NOMO-1 (cell line): ENCODE measurements around the gene CRB3.

ENCODE experiments used
- DNase-seq, 2 experiments: peaks; one replicate each; lab custom pipeline; 2025; ENCODE audit not compliant: unreplicated experiment in 2 of 2; lab: John Stamatoyannopoulos, UW

CRB3 gene

GRCh38 chr19:6465663-6466062 lies 1.6 kb downstream of the CRB3 start:
- no peak for DNase-seq

- DNase-seq, result no peak
Measured at GRCh38 chr19:6466526-6467248, 2.6 kb downstream of the CRB3 start.

GRCh38 chr19:6467384-6467783 lies 3.3 kb downstream of the CRB3 start:
- DNase-seq, result no peak

GRCh38 chr19:6470173-6470572 lies 6.1 kb downstream of the CRB3 start:
- DNase-seq, result no peak

GRCh38 chr19:6471076-6471475 lies 7.0 kb downstream of the CRB3 start:
- DNase-seq, result no peak

GRCh38 chr19:6472713-6473112 lies 8.6 kb downstream of the CRB3 start:
- no peak for DNase-seq

- DNase-seq, result no peak
Measured at GRCh38 chr19:6473647-6474046, 9.6 kb downstream of the CRB3 start.

- DNase-seq, result no peak
Measured at GRCh38 chr19:6475321-6476108, 11.4 kb downstream of the CRB3 start.

GRCh38 chr19:6476155-6476895 lies 12.3 kb downstream of the CRB3 start:
- DNase-seq, result no peak

GRCh38 chr19:6476896-6477431 lies 12.9 kb downstream of the CRB3 start:
- no peak for DNase-seq

GRCh38 chr19:6478815-6479214 lies 14.7 kb downstream of the CRB3 start:
- no peak for DNase-seq

GRCh38 chr19:6479836-6480398 lies 15.8 kb downstream of the CRB3 start:
- no peak for DNase-seq

- DNase-seq, result no peak
Measured at GRCh38 chr19:6480848-6481415, 16.9 kb downstream of the CRB3 start.

- peak; percentile 44 to 60 for DNase-seq
Measured at GRCh38 chr19:6481541-6482342, 17.7 kb downstream of the CRB3 start, which contains the start of gene DENND1C. Gene DENND1C (minus strand): TSS chr19:6481787. CDS start chr19:6481695, 92 bp downstream.

GRCh38 chr19:6482343-6482686 lies 18.2 kb downstream of the CRB3 start:
- no peak for DNase-seq

GRCh38 chr19:6483235-6483634 lies 19.2 kb downstream of the CRB3 start:
- no peak for DNase-seq

GRCh38 chr19:6484230-6484629 lies 20.2 kb downstream of the CRB3 start:
- DNase-seq, result no peak

GRCh38 chr19:6484831-6485230 lies 20.8 kb downstream of the CRB3 start:
- DNase-seq, result no peak

GRCh38 chr19:6489278-6490061 lies 25.4 kb downstream of the CRB3 start:
- peak; percentile 10 to 34 for DNase-seq
